HG03045 (cell line): Measurements from ENCODE around the gene EOLA1.
"Not testable (repeated sequence)": the region's sequence is repeated elsewhere in the genome, so short reads cannot be mapped to it uniquely, and the experiment has no call there.

Experiments used
- ATAC-seq: cut with Tn5 transposase; IDR thresholded peaks from one replicate; pipeline ENCODE4 v1.9.1; 2021; ENCODE audit warnings: mild to moderate bottlenecking, moderate library complexity; ENCODE audit not compliant: unreplicated experiment

EOLA1 gene

GRCh38 chrX:149595214-149595613 lies 54.4 kb downstream of the EOLA1 start, which contains the start of gene HSFX2:
TSS of gene HSFX2 (minus strand) at chrX:149595314. CDS start at chrX:149594700, 614 bp downstream.
- ATAC-seq: not testable (repeated sequence)

GRCh38 chrX:149595943-149596342 lies 55.1 kb downstream of the EOLA1 start:
- not testable (repeated sequence) for ATAC-seq
